Left renal pelvis (tissue), 4 donors: Measurements from ENCODE around the gene ERBB2. TPM values are rescaled to one million over a fixed set of nuclear protein-coding genes. Genes with fewer than 3 reads are reported as not detected.

Experiments used
- DNase-seq, 4 donors: peaks; one replicate each; pipeline ENCODE4 v3.0.0-alpha.2; 2013; ENCODE audit warnings: low read depth in 4 of 4, low spot score in 3 of 4
- polyA plus RNA-seq, 4 donors: library from polyadenylated mRNA; unstranded; fragments of 120-200 nt; gene quantifications; one replicate each; pipeline ENCODE4 v1.2.1, GENCODE V29; 2013; ENCODE audit not compliant: insufficient read length in 4 of 4

Gene ERBB2
- 100 to 1,000 TPM; 103 to 205 (median 178) TPM for polyA plus RNA-seq

DNA sequence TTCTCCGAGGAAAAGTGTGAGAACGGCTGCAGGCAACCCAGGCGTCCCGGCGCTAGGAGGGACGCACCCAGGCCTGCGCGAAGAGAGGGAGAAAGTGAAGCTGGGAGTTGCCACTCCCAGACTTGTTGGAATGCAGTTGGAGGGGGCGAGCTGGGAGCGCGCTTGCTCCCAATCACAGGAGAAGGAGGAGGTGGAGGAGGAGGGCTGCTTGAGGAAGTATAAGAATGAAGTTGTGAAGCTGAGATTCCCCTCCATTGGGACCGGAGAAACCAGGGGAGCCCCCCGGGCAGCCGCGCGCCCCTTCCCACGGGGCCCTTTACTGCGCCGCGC is at the start of gene ERBB2:
Gene ERBB2, plus strand, starts transcription at position 247 of the 330 bp plus-strand sequence. CDS start 175 bp downstream, outside the sequence.
- peak in 1 of 4 donors; percentile 70 for DNase-seq

DNA sequence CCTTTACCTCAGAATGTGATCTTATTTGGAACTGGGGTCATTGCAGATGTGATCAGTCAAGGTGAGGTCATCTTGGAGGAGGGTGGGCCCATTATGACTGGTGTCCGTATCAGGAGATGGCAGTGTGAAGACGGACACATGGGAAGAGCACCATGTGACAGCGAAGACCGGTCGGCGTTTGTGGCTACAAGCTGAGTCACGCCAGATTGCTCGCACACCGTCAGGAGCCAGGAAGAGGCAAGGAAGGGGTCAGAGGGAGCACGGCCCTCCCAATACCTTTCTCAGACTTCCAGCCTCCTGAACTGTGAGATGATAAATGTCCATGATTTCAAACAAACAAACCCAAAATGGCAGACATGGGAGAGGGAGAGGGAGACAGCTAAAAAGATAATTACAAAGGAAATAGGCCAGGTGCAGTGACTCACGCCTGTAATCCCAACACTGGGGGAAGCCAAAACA is 49.7 kb upstream of the ERBB2 start:
- DNase-seq = no peak

DNA sequence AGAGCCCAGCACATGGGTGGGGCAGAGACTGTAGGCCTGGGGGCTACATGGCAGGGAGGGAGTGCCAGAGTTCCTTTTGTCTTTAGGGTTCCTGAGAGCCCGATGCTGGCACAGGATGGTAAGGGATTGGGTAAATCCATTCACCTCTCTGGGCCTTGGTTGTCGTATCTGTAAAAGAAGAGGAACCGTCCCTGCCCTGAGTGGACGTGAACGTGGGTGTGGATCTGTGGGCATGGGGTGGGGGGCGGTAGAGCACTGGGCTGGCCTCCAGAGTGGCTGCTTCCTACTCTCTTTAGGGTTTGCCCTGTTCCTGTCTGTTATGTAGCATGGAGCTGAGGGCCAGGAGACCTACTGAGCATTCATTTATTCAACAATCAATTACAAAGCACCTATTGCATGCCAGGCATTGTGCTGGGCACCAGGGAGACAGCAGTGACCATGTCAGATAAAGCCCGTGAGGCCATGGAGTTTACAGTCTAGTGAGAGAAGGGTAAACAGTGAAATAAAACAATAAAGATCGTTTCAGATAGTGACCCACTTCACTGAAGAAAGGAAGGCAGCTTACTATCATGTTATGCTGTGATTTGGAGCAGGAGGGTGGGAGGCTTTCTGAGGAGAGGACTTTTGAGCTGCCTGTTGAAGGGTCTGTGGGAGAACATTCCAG is 47.8 kb upstream of the ERBB2 start:
- DNase-seq = no peak

DNA sequence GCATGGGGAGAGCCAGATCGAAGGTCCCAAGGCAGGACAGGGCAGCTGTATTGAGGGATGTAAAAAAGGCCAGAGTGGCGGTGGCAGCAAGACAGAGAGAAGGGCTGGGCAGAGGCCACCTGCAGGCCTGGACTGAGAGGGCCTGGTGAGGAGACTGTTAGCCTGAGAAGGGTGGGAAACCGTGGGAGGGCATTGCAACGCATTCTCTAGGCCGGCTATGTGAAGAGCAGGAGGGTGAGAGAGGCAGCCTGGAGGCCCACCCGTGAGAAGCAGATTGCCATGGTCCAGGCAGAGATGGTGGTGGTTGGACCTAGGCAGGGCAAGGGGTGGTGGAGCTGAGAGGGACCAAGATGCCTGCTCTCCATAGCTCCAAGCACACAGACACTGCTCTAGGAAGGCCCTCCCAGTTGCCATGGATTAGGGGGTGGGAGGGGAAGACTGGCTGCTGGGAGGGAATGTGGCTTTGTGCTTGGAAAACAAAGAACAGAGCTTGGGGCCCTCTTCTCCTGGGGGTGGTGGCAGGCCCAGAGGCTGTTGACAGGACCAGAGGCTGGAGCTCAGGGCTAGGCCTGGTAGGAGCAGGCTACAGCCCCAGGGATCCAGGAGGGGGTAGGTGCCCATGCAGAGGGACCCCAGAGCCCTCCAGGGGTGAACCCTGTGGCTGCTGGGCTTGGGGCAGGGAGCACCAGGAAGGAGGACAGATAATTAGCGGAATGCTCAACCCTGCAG is 47.1 kb upstream of the ERBB2 start:
- no peak for DNase-seq

DNA sequence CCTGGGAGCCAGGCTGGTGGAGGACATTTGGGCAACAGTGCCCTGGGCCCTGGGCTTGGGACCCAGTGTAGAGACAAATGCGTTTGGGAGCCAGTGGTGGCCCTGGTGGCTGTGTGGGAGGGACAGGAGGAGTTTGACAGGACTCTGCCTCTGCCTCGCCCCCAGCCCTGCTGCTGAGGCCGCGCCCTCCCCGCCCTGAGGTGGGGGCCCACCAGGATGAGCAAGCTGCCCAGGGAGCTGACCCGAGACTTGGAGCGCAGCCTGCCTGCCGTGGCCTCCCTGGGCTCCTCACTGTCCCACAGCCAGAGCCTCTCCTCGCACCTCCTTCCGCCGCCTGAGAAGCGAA is 46.6 kb upstream of the ERBB2 start:
- no peak for DNase-seq

DNA sequence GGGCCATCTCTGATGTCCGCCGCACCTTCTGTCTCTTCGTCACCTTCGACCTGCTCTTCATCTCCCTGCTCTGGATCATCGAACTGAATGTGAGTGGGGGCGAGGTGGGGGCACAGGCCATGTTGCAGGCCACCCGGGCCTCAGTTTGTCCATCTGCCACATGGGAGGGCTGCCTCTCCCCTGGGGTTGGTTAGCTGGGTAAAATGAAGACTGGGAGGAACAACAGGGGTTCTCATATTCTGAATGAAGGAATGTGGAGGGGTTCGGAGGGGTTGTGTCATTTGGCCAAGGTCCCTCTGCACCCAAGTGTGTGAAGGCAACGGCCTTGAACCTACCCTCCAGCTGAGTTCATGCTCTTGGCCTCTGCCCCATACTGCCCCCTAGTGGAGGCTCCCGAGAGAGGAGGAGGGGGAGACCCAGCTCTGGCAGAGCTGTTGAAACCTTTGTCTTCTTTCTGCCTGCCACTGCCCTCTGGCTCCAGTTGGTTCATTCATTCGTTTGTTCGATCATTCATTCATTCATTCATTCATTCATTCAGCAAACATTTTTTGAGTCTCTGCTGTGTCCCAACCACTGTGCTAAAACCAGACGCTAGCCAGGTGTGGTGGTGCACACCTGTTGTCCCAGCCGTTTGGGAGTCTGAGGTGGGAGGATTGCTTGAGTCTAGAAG is 46.1 kb upstream of the ERBB2 start:
- DNase-seq = no peak

DNA sequence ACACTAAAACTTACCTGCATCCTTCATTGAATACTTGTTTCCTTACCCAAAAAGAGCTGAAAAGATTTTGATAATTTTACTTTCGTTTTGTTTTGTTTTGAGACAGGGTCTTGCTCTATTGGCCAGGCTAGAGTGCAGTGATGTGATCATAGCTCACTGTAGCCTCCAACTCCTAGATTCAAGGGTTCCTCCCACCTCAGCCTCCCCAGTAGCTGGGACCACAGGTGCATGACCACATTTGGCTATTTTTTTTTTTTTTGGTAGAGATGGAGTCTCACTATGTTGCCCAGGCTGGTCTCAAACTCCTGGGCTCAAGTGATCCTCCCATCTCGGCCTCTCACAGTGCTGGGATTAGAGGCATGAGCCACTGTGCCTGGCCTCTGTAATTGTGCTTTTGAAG is 44.8 kb upstream of the ERBB2 start:
- DNase-seq = no peak

DNA sequence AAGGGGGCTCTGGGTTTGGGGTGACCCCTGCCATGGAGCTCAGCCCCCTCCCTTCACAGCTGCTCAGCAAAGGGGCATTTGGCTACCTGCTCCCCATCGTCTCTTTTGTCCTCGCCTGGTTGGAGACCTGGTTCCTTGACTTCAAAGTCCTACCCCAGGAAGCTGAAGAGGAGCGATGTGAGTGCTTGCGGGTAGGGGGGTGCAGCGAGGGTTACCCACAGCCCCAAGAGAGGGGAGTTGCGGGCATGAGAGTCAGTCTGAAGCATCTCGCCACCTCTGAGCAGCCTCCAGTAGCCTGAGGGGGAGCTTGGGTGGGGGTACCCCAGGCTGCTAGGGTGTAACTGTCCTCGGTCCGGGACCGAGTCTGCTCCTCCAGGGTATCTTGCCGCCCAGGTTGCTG is 41.5 kb upstream of the ERBB2 start:
- no peak for DNase-seq

DNA sequence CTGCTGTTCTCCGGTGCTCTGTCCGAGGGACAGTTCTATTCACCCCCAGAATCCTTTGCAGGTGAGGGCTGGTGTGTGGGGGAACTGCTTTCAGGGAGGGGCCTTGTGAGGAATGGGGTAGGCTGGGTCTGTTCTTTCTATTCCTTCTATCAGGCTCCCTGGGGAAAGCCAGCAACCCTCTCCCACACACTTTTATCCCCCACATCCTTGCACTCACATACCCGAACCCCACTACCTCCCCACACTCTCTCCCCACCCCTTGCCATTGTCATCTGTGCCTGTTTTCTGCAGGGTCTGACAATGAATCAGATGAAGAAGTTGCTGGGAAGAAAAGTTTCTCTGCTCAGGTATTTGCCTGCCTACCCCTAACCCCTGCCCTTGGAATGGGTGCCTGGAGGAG is 41.1 kb upstream of the ERBB2 start:
- no peak for DNase-seq

DNA sequence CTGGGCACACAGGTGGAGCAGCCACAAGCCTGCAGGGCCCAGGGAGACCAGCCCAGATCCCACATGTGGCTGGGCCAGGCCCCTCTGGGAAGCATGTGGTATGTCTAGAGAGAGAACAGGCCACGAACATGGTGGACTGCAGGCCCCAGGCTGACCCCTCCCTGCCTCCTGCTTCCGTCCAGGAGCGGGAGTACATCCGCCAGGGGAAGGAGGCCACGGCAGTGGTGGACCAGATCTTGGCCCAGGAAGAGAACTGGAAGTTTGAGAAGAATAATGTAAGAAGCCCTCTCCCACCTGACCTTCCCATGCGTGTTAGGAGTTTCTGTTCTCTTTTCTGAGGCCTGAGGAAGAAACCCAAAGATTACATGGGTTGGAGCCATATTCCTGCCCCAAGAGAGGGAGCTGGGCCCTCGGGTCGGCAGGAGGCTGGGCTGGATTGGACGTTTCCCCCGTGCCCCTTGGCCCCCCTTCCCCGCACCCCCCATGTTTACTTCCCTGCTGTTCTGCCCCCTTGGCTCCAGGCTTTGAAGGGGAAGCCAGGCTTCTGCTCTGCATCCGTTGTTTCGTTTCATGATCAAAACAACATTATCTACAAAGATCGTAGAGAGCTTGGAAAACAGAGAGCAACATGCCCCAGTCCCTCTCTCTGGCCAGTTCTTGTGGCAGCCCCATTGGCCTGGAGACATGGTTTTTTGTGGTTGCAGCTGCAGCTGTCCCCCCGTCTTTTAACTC is 40.4 kb upstream of the ERBB2 start:
- no peak for DNase-seq

DNA sequence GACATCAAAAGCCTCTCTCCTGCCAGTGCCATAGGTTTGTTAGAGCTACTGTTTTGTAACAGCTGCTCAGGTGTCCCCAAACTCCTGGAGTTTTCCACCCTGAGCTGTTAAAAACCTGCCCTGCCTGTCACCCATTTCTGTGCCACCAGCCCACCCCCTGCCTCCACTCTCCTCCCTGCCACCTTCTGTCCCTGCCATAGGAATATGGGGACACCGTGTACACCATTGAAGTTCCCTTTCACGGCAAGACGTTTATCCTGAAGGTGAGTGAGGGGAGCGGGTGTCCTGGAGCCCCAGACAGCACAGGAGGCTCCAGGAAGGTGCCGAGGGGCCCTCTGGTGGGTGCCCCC is 39.9 kb upstream of the ERBB2 start:
- DNase-seq = no peak

DNA sequence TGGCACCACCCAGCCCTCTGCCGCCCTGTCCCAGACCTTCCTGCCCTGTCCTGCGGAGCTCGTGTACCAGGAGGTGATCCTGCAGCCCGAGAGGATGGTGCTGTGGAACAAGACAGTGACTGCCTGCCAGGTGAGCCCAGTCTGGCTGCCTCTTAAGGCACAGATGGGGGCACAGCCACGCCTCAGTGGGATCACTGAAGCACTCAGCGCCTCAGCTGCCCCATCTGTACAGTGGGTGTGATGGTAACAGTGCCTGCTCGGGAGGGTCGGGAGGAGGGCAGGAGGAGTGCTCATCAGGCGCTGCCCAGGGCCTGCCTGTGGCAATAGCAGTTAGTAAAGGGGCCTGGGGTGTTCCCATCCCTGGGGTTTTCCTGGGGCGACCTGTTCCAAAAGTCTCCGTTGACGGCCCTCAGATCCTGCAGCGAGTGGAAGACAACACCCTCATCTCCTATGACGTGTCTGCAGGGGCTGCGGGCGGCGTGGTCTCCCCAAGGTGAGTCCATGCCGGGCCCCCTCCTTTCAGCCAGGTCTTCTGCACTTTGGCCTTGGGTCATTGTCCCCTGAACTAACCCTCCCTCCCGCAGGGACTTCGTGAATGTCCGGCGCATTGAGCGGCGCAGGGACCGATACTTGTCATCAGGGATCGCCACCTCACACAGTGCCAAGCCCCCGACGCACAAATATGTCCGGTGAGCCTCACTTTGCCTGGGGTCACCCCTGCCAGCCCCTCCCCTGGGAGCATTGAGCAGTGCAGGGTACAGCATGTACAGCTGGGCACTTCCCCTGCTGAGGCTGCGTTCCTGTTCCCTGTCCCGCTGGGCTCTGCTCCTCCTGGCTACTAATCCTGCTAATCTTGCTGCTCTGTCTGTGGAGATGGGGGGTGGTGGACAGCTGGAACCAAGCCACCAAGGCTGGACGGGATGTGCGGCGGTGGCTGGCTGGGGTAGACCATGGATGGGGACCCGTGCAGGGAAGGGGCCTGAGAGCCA is 39.2 kb upstream of the ERBB2 start:
- no peak for DNase-seq

DNA sequence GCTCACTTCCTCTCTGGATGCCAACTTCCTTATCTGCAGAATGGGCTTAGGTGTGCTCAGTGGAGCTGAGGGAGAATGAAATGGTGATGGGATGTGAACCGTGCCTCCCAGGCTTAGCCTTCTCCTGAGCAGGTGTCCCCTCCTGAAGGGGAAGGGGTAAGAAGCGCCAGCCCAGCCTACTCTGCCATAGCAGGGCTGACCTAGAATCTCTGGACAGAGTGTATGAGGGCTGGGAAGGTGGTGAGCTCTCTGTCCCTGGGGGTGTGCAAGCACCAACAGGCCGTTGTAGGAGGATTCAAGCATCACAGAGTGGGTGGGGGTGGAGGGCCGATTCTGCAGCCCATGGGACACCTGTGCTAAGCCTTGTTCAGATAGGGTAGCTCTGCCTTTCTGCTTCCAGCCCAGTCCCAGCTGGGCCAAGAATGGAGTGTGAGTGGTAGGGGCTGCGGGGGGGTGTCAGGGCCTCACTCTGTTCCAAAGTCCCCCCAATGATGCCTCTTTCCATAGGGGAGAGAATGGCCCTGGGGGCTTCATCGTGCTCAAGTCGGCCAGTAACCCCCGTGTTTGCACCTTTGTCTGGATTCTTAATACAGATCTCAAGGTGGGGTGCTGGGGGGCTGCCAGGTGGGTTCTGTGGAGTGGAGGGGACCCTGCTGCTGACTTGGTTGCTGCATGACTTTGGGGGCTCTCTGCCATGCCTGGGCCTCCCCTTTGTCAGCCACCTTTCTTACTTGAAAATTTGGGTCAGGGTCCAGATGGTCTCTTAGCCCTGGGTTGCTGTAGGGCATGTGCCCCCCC is 37.9 kb upstream of the ERBB2 start:
- DNase-seq = no peak

DNA sequence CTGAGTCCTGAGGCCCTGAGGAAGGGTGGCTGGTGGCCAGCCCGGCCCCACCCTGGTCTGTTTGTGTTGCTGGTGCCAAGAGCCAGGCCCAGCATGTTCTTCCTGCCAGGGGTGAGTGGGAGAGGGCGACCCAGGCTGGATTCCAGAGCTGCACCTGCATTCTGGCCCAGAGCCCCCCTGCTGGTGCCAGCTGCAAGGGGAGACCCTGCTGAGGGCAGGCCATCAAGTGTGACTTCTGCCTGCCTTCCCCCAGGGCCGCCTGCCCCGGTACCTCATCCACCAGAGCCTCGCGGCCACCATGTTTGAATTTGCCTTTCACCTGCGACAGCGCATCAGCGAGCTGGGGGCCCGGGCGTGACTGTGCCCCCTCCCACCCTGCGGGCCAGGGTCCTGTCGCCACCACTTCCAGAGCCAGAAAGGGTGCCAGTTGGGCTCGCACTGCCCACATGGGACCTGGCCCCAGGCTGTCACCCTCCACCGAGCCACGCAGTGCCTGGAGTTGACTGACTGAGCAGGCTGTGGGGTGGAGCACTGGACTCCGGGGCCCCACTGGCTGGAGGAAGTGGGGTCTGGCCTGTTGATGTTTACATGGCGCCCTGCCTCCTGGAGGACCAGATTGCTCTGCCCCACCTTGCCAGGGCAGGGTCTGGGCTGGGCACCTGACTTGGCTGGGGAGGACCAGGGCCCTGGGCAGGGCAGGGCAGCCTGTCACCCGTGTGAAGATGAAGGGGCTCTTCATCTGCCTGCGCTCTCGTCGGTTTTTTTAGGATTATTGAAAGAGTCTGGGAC is 37.1 kb upstream of the ERBB2 start:
- no peak for DNase-seq

DNA sequence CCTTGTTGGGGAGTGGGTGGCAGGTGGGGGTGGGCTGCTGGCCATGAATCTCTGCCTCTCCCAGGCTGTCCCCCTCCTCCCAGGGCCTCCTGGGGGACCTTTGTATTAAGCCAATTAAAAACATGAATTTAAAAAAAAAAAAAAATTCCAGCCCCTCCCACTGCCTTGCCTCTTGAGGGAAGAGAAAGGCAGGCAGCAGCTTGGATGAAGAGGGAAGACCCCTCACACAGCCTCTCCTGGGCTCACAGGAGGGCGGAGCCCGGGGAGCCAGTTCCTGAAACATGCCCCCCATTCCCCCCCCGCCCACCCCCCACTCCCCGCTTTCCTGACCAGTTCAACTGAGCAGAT is 36.5 kb upstream of the ERBB2 start:
- no peak for DNase-seq

DNA sequence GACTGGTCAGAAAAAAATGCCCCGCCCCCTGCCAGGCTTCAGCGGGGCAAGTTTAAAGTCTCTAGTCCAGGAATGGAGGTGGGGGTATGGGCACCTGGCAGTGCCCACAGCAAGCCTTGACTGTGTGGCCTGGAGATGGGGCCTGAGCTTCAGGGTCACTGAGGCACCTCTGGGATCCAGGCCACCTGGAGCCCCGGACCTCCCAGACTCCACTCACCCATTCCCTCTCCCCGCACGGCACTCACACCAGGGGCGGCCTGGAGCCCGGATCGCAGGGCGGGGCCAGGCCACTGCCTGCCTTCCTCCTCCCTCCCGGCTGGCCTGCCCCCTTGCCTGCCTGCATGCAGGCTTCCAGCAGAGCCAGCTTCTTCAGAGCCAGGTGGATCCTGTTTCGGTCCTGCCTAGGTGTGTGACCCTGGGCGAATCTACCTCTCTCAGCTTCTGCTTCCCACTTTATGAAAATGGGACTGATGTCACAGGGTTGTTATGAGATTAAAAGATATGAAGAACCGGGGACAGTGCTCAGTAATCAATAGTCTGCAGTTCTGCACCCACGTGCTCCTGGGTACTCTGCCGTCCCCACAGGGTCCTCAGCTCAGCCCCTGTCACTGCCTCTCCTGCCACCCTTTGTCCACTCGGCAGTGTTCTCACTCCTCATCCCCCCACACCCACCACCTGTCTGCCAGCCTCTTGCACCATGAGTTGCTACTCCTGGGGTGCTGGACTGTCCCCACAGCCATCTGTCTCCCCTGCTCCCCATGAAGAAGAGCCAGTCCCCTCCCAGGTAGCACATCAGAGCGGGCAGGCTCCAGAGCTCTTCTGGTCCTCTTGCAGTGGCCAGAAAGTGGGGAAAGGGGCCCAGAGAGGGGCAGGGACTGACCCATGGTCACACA is 35.9 kb upstream of the ERBB2 start:
- DNase-seq = no peak
